ENCODE data around the gene MEF2A.
"Not testable (repeated sequence)": the region's sequence is repeated elsewhere in the genome, so short reads cannot be mapped to it uniquely, and the experiment has no call there.

MEF2A gene

DNA sequence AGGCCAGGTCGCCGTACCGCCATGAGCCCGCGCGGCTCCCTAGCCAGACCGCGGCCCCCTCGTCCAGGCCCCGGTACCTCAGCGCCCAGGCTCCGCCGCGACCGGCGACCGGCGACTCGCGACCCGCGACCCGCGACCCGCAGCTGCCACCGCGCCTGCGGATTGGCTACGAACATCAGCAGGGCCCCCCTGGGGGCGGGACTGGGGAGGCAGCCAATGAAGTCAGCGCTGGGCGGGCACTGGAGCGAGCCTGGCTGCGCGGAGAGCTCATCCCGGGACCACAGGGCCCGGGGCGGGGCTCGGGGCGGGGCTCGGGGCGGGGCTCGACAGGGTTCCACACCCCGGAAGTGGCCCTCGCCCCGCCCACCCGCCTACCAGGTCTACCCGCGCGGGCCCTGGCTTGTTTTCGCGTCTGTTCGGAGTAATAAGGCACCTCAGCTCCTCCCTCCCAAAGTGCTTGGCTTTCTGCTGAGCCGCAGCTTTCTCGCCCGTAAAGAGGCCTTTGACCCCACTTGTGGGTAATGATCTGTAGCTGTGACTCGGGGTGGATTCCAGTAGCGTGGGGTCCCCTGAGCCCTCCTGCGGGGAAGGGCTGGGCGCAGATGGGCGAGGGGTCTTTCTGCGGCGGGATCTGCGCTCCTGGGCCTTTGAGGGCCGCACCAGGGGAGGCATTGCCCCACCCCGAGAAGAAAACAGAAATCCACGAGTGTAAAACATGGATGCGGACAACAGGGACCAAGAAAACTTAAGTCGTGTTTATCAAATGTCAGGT, 167.7 kb downstream of the MEF2A start, which contains the start of gene LYSMD4:
TSS of gene LYSMD4 (minus strand) at position 170 of the 772 bp plus-strand sequence. CDS start 1,438 bp downstream, outside the sequence.
- TF ChIP-seq POLR2A (IDR thresholded peaks at IDR 0.05; ENCODE audit: low read length) (peak; percentile 62), GATA1 (IDR thresholded peaks at IDR 0.05; ENCODE audit: low read depth, low read length) (no peak)
- DNase-seq, result peak; percentile 97 to 98

DNA sequence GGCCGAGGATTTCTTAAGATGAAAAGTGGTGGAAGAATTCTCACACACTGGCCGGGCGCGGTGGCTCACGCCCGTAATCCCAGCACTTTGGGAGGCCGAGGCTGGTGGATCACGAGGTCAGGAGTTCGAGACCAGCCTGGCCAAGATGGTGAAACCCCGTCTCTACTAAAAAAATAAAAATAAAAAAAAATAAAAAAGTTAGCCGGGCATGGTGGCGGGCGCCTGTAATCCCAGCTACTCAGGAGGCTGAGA, 168.2 kb downstream of the MEF2A start:
- DNase-seq, result not testable (repeated sequence)

DNA sequence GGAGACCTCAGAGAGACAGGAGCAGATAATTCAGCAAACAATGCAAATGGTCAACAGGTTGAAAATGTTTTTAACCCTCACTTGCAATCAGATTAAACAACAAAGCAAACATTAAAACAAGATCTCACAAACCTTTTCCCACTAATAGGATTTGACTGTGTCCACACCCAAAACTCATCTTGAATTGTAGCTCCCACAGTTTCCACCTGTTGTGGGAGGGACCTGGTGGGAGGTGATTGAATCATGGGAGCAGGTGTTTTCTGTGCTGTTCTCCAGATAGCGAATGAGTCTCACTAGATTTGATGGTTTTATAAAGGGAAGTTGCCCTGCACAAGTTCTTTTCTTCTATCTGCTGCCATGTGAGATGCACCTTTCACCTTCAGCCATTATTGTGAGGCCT, 168.8 kb downstream of the MEF2A start:
- TF ChIP-seq GATA1 (IDR thresholded peaks at IDR 0.05; ENCODE audit: low read depth, low read length) (no peak), POLR2A (IDR thresholded peaks at IDR 0.05; ENCODE audit: low read length) (no peak)
- DNase-seq, result no peak

DNA sequence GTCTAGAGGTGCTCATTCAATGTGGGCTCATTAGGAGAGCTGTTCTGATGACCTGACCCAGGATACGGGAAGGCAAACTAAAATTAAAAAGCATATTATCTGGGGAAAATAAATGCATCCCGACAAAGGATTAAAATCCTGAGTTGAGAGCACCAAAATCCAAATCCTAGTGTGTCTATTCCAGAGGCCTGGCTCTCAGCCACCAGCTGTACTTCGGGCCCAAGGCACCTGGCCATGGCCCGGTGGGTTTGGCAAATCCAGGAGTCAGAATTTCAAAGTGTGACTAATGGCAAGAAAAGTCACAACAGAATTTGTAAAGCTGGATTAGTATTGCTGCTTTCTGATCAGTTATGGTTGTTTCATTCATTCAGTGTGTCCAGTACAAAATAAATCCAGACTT, 170.1 kb downstream of the MEF2A start:
- DNase-seq, result no peak
- TF ChIP-seq GATA1 (IDR thresholded peaks at IDR 0.05; ENCODE audit: low read depth, low read length), result no peak
- TF ChIP-seq POLR2A (IDR thresholded peaks at IDR 0.05; ENCODE audit: low read length), result no peak

DNA sequence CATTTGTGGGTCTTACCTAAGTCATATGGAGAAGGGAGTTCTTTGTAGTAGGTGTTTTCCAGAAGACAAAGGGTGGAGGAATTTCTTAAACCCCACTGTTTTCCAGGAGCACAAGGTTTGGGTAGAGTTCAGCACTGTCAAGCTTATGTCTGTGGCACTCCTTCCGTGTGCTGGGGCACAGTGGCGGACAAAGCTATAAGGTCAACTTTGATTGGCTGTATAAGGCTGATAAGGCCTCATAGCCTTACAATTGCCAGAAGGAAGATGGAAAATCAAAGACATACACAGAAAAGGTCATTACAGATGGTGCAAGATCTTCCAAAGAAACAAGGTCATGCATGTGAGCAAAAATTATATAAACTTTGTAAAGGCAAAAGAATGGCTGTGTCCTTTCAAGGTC, 170.9 kb downstream of the MEF2A start:
- DNase-seq, result no peak
- TF ChIP-seq GATA1 (IDR thresholded peaks at IDR 0.05; ENCODE audit: low read depth, low read length) (no peak), POLR2A (IDR thresholded peaks at IDR 0.05; ENCODE audit: low read length) (no peak)

DNA sequence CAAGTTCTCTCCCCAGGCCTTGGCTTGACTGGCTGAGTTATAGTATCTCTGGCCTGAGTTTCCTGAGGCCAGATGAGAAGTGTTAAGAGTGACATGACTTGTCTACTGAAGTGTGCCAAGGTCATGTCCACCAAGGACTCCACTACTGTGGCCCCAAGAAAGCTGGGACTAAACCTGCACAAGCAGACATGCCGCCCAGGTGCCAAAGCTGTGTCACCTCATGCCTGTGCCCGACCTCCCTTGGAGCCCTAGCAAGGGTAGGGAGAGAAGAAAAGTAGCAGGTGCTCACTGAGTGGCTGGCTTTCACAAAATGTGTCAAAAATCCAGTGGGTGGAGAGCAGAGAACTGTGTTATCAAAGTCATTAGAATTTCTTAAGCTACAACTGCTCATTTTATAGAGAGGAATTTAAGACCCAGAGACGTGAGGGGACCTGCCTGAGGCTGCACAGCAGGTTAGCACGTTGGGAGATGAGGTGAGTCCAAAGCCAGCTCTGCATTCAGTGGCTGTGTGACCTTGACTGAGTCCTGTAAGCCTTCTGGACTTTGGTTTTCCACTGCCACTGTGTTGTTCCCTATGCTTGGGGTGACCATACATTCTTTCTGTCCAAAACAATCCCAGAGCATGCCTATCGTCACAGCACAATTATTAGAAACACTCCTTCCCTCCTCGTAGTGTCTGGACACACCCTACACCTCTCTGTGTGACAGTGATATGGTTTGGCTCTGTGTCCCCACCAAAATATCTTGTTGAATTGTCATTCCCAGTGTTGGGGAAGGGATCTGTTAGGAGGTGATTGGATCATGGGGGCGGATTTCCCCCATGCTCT, 172.4 kb downstream of the MEF2A start:
- TF ChIP-seq GATA1 (IDR thresholded peaks at IDR 0.05; ENCODE audit: low read depth, low read length) (no peak), POLR2A (IDR thresholded peaks at IDR 0.05; ENCODE audit: low read length) (no peak)
- DNase-seq, result peak; percentile 44 to 81

DNA sequence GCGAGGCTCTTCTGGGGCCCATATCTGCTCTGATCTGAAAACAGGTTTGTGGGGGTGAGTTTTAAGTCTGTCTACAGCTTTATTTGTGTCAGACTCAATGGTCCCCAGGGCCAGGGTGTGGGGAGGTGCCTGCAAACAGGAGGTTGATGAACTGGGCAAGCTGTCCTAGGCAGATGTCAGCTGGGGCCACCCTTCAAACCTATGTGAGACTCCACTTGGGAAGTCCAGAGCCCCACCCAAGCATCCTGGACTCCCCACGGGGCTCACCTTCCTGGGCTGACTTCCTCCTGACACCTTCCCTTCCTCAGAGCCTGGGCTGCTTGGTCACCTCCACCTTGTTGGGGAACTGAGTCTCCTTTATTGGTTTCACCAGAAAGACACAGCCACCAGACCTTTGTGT, 176.1 kb downstream of the MEF2A start:
- no peak for TF ChIP-seq POLR2A (IDR thresholded peaks at IDR 0.05; ENCODE audit: low read length)
- no peak for TF ChIP-seq GATA1 (IDR thresholded peaks at IDR 0.05; ENCODE audit: low read depth, low read length)
- no peak for DNase-seq

DNA sequence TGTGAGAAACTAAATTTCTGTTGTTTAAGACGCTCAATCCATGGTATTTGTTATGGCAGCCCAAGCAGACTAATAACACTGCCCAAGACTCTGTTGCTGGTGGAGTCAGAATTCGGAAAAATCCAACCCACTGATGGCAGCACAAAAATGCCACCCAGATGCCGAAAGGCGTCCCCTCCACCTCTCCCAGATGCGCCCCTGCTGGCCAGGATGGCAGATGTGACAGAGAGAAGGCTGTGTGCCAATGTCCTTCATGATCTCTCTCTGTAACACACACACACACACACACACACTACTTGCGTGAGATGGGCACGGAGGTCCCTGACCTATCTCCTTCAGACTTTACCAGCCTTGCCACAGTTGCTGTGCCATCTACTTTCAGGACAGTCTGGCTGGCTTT, 178.4 kb downstream of the MEF2A start:
- no peak for DNase-seq
- TF ChIP-seq GATA1 (IDR thresholded peaks at IDR 0.05; ENCODE audit: low read depth, low read length) (no peak), POLR2A (IDR thresholded peaks at IDR 0.05; ENCODE audit: low read length) (no peak)

DNA sequence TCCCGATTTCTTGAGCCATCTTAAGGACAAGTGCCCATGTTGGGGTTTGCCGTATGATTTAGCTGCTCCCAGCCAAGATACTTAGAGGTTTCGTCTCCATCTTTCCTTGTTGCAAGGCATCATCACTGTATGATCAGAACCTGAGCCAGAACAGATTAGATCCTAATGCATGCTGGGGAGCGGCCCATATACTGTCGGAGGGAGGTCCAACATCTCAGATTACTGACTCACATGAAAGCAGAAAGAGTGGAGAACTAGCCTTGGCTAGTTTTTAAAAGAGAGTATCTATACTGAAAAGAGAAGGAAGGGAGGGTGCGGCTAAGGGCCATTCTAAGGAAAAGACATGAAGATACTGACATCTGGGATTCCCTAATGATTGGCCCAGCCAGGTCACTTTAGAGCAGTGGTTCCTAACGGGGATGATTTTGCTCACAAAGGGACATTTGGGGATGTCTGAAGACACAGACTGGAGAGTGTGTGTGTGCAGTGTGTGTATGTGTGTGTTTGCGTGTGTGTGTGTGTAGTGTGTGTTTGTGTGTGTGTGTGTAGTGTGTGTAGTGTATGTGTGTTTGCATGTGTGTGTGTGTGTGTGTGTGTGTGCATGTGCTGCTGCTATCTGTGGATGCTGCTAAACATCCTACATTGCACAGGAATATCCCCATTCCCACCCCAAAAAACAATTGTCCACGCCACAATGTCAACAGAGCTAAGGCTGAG, 179.7 kb downstream of the MEF2A start:
- no peak for DNase-seq

DNA sequence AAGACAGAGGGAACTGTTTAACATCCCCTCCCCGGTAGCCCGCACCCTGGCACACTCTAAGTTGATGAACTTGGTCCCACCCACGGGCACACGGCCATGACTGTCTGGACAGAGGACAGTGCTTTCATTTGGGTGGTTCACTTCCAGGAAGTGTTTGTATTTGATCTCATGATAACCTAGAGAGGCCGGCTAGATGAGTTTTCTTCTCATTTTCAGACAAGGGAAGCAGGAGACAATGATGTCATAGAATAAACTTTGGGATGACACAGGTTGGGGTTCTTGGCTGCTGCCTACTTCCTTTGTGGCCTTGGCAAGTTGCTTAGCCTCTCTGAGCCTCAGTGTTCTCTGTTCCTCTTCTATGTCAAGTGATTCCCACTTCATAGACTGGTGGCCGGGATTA, 183.6 kb downstream of the MEF2A start:
- TF ChIP-seq POLR2A (IDR thresholded peaks at IDR 0.05; ENCODE audit: low read length) (no peak), GATA1 (IDR thresholded peaks at IDR 0.05; ENCODE audit: low read depth, low read length) (no peak)
- DNase-seq, result peak; percentile 15 to 17

More for the DNA sequence above, 179.7 kb downstream of the MEF2A start:
- TF ChIP-seq POLR2A (IDR thresholded peaks at IDR 0.05; ENCODE audit: low read length) (no peak), GATA1 (IDR thresholded peaks at IDR 0.05; ENCODE audit: low read depth, low read length) (no peak)

DNA sequence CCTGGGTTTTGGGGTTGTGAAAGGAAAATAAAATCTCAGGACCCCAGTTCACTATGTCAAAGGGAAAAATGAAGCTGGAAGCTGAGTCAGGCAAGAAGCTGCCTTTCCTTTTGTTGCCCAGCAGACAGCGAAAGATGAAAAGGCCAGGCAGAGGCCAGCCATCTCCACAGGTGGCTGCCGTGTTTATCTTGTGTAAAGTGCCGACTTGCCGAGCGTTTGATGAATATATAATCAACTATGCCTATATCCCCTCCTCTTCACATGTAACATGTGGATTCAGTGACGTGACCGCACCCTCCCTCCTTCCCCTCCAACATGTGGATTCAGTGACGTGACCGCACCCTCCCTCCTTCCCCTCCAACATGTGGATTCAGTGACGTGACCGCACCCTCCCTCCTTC, 184.5 kb downstream of the MEF2A start:
- DNase-seq, result not testable (repeated sequence)

DNA sequence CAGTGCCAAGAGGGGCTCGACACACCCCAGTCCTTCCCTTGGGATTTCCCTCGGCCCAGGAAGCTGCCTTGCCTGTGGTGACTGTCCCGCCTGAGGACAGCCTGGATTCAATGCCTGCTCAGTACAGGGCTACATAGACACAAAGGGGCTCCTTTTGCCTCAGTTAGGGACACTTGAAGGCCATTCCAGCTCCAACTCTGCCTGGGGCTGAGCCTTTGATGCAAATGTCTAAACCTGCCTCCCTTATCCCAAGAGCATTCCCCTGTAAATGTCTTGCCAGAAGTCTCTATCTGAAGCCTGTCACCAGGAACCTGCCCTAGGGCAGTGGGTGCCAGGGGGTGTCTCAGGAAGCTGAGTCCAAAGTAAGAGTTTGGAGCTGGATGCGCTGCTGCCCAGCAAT, 186.8 kb downstream of the MEF2A start:
- no peak for DNase-seq
- TF ChIP-seq GATA1 (IDR thresholded peaks at IDR 0.05; ENCODE audit: low read depth, low read length) (no peak), POLR2A (IDR thresholded peaks at IDR 0.05; ENCODE audit: low read length) (no peak)

DNA sequence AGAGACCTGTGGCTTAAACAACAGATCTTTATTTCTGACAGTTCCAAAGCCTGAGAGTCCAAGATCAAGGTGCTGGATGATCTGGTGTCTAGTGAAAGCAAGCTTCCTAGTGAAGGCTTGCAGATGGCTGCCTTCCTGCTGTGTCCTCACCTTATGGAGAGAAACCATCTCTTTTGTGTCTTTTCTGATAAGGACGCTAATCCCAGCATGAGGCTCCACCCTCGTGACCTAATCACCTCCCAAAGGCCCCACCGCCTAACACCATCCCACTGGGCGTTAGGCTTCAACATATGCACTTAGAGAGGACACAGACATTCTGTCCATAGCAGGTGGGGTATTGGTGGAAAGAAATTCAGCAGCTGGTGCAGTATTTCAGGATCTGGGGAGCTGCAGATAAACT, 187.3 kb downstream of the MEF2A start:
- TF ChIP-seq POLR2A (IDR thresholded peaks at IDR 0.05; ENCODE audit: low read length) (no peak), GATA1 (IDR thresholded peaks at IDR 0.05; ENCODE audit: low read depth, low read length) (no peak)
- peak; percentile 57 to 66 for DNase-seq

DNA sequence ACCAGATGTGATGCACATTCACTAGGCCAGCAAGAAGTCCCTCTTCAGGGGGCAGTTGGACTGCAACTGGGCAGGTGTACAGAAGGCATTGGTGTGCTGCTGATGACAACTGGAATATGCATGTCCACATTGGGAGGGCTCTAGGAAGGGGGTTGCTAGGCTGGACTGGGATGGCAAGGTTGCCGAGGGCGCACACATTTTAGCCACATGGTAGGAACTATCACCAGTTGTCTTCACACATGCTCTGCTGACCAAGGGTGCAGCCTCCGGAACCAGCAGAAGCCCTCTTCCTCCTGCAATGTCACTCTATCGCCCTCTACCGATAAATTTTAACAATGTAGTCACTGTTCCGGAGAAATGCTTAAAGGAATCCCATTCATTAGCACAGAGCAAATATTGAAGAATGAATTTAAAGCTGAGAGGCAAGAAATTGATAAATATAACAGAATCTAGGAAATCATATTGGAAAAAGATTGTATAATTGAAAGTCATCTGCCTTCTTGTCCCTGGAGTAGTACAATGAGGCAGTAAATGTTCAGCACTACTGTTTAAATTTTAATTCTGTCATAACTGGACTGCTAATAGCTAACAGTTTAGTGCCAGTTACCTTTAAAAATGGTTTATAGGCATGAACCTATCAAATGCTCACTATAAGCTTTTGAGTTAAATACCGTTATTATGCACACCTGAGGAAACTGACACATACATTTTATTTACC, 190.1 kb downstream of the MEF2A start:
- peak; percentile 75 to 84 for DNase-seq
- TF ChIP-seq POLR2A (IDR thresholded peaks at IDR 0.05; ENCODE audit: low read length) (no peak), GATA1 (IDR thresholded peaks at IDR 0.05; ENCODE audit: low read depth, low read length) (no peak)

Measured in erythroblast (primary cell).